Breast epithelium (tissue), 4 donors: ENCODE results near the gene HSP90AB1. TPM values are rescaled to one million over a fixed set of nuclear protein-coding genes. Genes with fewer than 3 reads are reported as not detected.
A peak's percentile ranks its signal among the peaks of the same experiment; 100 is the strongest.

Source experiments
- DNase-seq, 2 donors: peaks; one replicate each; pipeline ENCODE4 v3.0.0-alpha.2; 2019; ENCODE audit warnings: low spot score in 2 of 2
- H3K27ac ChIP-seq, 2 donors: fragments of 200-600 bp; sonication (generic) in 1 of 2; one replicate each; pipeline ENCODE4 v1.5.1; 2016 to 2019; ENCODE audit warnings: mild to moderate bottlenecking in 1 of 2
- H3K27me3 ChIP-seq, 2 donors: fragments of 200-600 bp; sonication (generic) in 1 of 2; one replicate each; pipeline versions ENCODE4 v1.5.1 to v1.6.0; 2017 to 2019; ENCODE audit warnings: control low read depth in 1 of 2, mild to moderate bottlenecking in 1 of 2
- H3K36me3 ChIP-seq: fragments of 200-600 bp; one replicate; pipeline ENCODE4 v1.5.1; 2019
- H3K4me1 ChIP-seq, 2 donors: fragments of 200-600 bp; sonication (generic); one replicate each; pipeline ENCODE4 v1.5.1; 2016 to 2019; ENCODE audit warnings: control low read depth in 1 of 2
- H3K4me3 ChIP-seq, 3 donors: fragments of 200-600 bp; sonication (generic); 1 replicate in 2 of 3; 2 replicates in 1 of 3; pipeline ENCODE4 v1.5.1; 2016 to 2019; ENCODE audit warnings: mild to moderate bottlenecking in 3 of 3, moderate library complexity in 2 of 3
- H3K9me3 ChIP-seq, 2 donors: fragments of 200-600 bp; sonication (generic) in 1 of 2; one replicate each; pipeline ENCODE4 v1.5.1; 2016 to 2019; ENCODE audit warnings: control low read depth in 1 of 2
- POLR2A ChIP-seq: fragments of 450-650 bp; IDR thresholded peaks from one replicate; pipeline ENCODE4 v1.6.1; 2016; ENCODE audit warnings: antibody characterized with exemption, mild to moderate bottlenecking, moderate library complexity
- POLR2AphosphoS5 ChIP-seq, 3 donors: sonication (generic); formaldehyde crosslinking; IDR thresholded peaks; one replicate each; pipeline ENCODE4 v1.6.1; 2017; ENCODE audit warnings: antibody characterized with exemption in 3 of 3
- intact Hi-C: fragments of 100-400 bp; cut with DNase I; formaldehyde crosslinking; loops from one replicate; pipeline ENCODE4 v1.15.1; 2023; ENCODE audit warnings: low total_unique reads
- total RNA-seq, 3 donors: library from RNA; depleted of rRNA; stranded (reverse); fragments of >200 nt; gene quantifications; one replicate each; pipeline ENCODE4 v1.1.0, GENCODE V29; 2016
- TF ChIP-seq, protein P1 (sequence below), 3 donors: fragments of 450-650 bp; IDR thresholded peaks; one replicate each; pipeline ENCODE4 v1.5.1; 2016 to 2017; ENCODE audit warnings: antibody characterized with exemption in 3 of 3, mild to moderate bottlenecking in 3 of 3, moderate library complexity in 3 of 3

HSP90AB1 gene
- total RNA-seq, 3 donors from 2014 or later, result 643 to 810 (median 662) TPM

DNA sequence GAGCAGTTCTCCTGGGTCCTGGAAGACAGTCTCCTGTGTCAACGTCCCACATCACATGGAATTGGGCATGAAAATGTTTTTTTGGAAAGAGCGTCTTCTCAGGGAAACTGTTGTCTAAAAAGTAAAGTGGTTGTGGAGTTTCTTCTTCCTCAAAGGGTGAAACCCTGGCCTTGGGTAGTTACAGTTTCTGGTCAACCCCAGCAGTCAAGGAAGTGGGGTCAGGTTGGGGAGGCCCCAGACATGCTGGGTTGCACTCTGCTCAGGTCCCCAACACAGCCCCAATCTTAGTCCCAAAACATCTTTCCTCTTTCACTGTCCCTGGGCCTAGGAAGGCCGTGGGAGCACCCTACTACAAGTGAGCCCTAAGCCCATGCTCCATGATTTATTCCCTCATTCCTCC lies 19.4 kb downstream of the HSP90AB1 start:
- H3K27ac ChIP-seq, result no peak overlapping the region
- intact Hi-C loops, result no loop called here
- H3K4me1 ChIP-seq, result peaks cover 15 to 20% of the 10 kb centered on the region in 2 donors
- H3K9me3 ChIP-seq, result no peaks in the 10 kb centered on the region
- H3K36me3 ChIP-seq, result no peaks in the 10 kb centered on the region
- TF ChIP-seq POLR2A, result no peak
- TF ChIP-seq, protein P1, sequence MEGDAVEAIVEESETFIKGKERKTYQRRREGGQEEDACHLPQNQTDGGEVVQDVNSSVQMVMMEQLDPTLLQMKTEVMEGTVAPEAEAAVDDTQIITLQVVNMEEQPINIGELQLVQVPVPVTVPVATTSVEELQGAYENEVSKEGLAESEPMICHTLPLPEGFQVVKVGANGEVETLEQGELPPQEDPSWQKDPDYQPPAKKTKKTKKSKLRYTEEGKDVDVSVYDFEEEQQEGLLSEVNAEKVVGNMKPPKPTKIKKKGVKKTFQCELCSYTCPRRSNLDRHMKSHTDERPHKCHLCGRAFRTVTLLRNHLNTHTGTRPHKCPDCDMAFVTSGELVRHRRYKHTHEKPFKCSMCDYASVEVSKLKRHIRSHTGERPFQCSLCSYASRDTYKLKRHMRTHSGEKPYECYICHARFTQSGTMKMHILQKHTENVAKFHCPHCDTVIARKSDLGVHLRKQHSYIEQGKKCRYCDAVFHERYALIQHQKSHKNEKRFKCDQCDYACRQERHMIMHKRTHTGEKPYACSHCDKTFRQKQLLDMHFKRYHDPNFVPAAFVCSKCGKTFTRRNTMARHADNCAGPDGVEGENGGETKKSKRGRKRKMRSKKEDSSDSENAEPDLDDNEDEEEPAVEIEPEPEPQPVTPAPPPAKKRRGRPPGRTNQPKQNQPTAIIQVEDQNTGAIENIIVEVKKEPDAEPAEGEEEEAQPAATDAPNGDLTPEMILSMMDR (IDR thresholded peaks at IDR 0.05), result no peak
- no peak for DNase-seq
- H3K27me3 ChIP-seq, result peaks cover 0 to 6% of the 10 kb centered on the region in 2 donors
- no peak overlapping the region for H3K4me3 ChIP-seq

DNA sequence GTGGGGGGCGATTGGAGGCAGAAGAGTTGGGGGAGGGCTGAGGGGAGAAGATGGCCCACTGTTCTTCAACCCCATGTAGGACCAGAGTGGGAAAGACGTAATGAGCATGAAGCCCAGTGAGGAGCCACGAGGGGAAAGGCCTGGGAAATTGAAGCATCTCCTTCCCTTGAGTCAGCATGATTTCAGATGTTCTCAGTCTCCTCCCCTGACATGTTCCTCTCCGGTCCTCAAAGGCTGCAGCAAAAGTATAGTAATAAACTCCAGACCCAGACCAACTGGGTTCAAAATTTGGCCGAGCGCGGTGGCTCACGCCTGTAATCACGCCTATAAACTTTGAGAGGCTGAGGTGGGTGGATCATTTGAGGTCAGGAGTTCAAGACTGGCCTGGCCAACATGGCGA lies 20.4 kb downstream of the HSP90AB1 start:
- H3K36me3 ChIP-seq, result no peaks in the 10 kb centered on the region
- H3K9me3 ChIP-seq, result no peaks in the 10 kb centered on the region
- H3K4me3 ChIP-seq, result no peak overlapping the region
- H3K27me3 ChIP-seq, result peaks cover 5 to 6% of the 10 kb centered on the region in 2 donors
- H3K4me1 ChIP-seq, result peaks cover 15 to 20% of the 10 kb centered on the region in 2 donors
- TF ChIP-seq POLR2A, result no peak
- no peak overlapping the region for H3K27ac ChIP-seq
- DNase-seq, result no peak
- intact Hi-C loops, result no loop called here

DNA sequence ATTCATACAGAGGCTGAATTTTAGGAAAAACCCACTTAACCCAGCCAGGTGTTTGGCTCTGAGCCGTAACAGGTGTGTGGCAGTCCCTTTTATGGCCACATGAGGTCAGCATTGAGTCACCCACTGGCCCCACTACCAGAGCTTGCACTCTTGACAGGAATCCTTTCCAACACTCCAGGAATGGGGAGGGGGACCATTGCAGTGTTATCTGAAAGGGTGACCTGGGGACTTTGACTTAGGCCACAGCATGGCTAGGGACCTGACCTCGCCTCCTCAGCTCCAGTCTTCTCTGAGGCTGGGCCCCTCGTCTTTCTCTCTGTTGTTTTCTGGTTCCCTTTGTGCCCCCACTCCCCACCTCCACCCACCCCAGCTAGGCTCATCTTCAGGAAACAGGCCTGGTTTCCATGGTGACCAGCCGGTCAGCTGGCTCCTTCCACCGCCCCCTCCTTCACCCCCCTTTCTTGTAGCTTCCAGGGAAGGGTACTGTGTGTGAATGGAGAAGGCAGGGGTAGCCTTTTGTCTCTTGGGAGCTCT lies 21.3 kb downstream of the HSP90AB1 start:
- intact Hi-C loops, result no loop called here
- TF ChIP-seq, protein P1 (IDR thresholded peaks at IDR 0.05), result peak; percentile 71 to 83 (median 75)
- TF ChIP-seq POLR2A, result no peak
- Histone ChIP-seq H3K27me3 (peaks cover 6 to 14% of the 10 kb centered on the region in 2 donors), H3K27ac (no peak overlapping the region), H3K4me3 (no peak overlapping the region), H3K9me3 (no peaks in the 10 kb centered on the region), H3K4me1 (peaks cover 11 to 12% of the 10 kb centered on the region in 2 donors), H3K36me3 (no peaks in the 10 kb centered on the region)
- peak in 1 of 2 donors; percentile 49 for DNase-seq

DNA sequence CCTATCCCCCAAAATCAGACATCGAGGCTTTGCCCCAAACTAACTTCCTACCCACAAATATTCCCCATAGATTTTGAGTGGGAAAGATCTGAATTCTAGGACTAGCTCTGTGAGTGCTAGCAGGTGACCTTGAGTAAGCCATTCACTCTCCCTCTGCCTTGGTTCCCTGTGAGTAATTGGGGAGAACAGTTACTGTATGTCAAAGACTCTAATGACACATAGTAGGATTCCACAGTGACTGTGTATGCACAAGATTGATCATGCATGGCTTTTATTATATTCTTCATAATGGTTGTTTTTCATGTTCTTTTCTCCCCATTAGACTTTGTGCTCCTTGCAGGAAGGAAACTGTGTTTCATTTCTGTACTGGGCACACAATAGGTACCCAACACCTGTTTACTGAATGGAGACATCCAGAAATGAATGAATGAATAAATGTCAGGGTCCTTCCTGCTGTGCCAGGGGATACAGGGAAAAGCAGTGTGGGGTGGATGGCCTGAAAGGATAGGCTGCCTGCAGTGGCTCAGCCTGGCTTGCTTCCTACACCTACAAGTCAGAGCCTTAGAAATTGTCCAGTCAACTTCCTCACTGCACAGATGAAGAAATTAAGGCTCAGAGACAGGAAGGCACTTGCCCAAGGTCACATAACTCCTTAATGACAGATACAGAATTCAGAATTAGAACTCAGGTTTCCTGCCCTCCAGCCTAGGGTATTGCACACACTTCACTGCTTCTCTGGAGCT lies 22.4 kb downstream of the HSP90AB1 start:
- peaks cover 6 to 20% of the 10 kb centered on the region in 2 donors for H3K27me3 ChIP-seq
- no peak overlapping the region for H3K27ac ChIP-seq
- no peak overlapping the region for H3K4me3 ChIP-seq
- no peak for DNase-seq
- TF ChIP-seq POLR2AphosphoS5 (IDR thresholded peaks at IDR 0.05) (no peak), POLR2A (no peak)
- TF ChIP-seq, protein P1 (IDR thresholded peaks at IDR 0.05), result no peak
- H3K4me1 ChIP-seq, result peaks cover 2 to 6% of the 10 kb centered on the region in 2 donors
- H3K9me3 ChIP-seq, result no peaks in the 10 kb centered on the region
- intact Hi-C loops, result no loop called here
- H3K36me3 ChIP-seq, result no peaks in the 10 kb centered on the region

DNA sequence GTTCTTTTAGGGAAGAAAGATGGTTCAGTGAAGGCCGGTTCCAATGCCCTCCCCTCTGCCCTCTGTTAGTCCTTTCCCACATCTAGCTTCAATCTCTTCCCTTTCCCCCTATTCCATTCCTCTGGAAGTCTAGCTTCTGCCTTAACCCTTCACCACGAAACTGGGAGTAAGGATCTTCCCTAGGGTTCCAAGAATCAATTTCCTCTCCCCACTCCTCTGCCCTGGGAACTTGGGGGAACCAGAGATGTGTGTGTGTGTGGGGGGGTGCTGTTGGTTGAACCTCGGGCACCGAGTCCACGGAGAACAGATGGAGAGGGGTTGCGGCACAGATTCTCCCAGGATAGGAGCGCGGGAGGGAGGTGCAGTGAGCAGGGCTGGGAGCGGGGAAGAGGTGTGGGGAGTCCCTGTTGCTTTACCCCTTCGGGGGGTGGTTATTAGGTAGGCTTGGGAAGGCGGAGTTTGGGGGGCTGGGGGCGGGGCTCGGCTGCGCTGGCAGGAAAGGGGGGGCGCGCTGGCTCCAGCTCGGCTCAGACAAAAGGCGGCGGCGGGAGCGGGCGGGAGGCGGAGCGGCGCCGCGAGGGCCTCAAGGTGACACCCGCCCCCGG lies 23.1 kb downstream of the HSP90AB1 start, which contains the start of gene TMEM151B:
Gene TMEM151B (plus strand): TSS at position 530 of the 605 bp plus-strand sequence. CDS start 293 bp downstream, outside the sequence.
- DNase-seq, result no peak
- H3K27me3 ChIP-seq, result peaks cover 6 to 20% of the 10 kb centered on the region in 2 donors
- no peak for TF ChIP-seq POLR2A
- no peak for TF ChIP-seq POLR2AphosphoS5 (IDR thresholded peaks at IDR 0.05)
- TF ChIP-seq, protein P1 (IDR thresholded peaks at IDR 0.05), result no peak
- intact Hi-C loops, result loop anchor here (2.0 kb wide), 1 partner anchor 77 kb away; no protein-coding TSS in a partner anchor
- H3K36me3 ChIP-seq, result no peaks in the 10 kb centered on the region
- H3K4me3 ChIP-seq, result peak within 1 kb of the TSS; percentile 11 to 79 (median 52)
- no peaks in the 10 kb centered on the region for H3K4me1 ChIP-seq
- H3K9me3 ChIP-seq, result no peaks in the 10 kb centered on the region
- H3K27ac ChIP-seq, result no peak within 1 kb of the TSS
